Measurements from ENCODE around the gene PDIA5. TPM values are rescaled to one million over a fixed set of nuclear protein-coding genes. Genes with fewer than 3 reads are reported as not detected.
A peak's percentile ranks its signal among the peaks of the same experiment; 100 is the strongest.

PDIA5 gene
- total and polyA plus RNA-seq, 9 donors: 11.2 to 58.3 (median 24.3) TPM

DNA sequence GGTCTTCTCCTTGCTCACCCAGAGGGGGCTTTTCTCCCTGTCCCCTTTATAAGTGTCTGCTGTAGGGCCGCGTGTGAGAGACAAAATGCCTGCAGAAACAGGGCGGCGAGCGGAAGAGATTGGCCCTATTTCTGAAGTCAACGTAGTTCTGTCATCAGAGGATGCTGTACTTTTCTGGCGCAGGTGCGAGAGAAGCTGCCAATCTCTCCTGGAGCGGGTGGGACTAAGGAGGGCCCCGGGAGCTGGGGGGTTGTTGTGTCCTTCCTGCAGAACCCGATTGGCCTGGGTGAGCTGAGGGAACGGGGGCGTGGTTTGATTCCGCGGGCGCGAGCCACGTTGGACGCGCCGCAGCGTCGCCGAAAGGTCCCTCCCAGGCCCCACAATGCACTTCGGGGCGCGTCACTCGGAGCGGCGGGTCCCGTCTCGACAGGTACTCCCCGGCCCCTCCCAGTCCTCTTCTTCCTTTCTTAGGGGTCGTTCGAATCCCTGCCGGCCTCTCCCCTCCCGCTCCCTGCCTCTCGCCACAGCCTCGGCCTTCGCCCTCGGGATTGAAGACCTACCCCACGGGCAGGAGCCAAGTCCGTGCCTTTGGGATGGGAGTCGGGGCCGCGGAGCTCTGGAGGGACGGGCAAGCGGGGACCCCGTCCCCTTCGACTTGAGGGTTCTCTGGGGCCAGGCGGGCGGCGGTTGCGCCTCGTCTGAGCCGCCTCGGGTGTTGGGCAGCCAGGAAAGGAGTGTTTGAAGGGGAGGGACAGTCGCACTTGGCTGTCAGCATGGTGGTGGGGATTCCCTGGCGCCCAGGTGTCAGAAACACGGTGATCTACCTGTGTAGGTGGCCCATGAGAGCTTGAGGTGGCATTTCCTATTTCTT is 135.0 kb downstream of the PDIA5 start, which contains the start of gene SEC22A:
TSS of gene SEC22A (plus strand) at position 387 of the 871 bp plus-strand sequence. CDS start 7,275 bp downstream, outside the sequence.
- DNase-seq: peak; percentile 89 to 95 (median 92)
- intact Hi-C loops (cut with DNase I): no loop called here
- H3K27me3 ChIP-seq: no peaks in the 10 kb centered on the region
- peak within 1 kb of the TSS; percentile 81 for H3K4me3 ChIP-seq
- H3K9me3 ChIP-seq: no peaks in the 10 kb centered on the region
- TF ChIP-seq POLR2A (IDR thresholded peaks at IDR 0.05): peak; percentile 75
- TF ChIP-seq EP300 (IDR thresholded peaks at IDR 0.05): no peak
- peak within 1 kb of the TSS; percentile 83 to 85 for H3K27ac ChIP-seq
- 0% methylated on average over 54 to 60 of the region's 60 CpGs for WGBS, 3 donors
- no peaks in the 10 kb centered on the region for H3K4me1 ChIP-seq (ENCODE audit: insufficient read depth)
- no peaks in the 10 kb centered on the region for H3K36me3 ChIP-seq

DNA sequence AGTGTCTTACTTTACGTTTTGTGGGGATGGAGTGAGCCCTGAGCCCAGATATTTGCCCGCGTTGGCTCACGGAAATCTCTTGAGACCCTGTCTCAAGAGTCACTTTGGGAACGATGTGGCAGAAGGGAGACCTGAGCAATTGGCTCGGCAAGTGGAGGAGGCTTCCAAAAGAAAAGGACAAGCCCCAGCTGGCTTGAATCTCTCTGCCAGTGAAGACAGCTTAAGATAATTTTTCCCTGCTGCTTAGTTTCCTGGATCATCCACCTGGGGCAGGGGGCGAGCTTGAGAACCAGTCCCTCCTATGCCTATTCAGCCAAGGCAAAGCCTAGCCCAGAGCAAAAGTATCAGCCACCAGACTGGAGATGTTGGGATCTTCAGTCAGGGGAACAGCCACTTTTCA is 135.6 kb downstream of the PDIA5 start:
- H3K27me3 ChIP-seq: no peaks in the 10 kb centered on the region
- intact Hi-C loops (cut with DNase I): no loop called here
- peak overlapping the region; percentile 83 to 85 for H3K27ac ChIP-seq
- 0 to 2% (median 1%) methylated on average over 7 of the region's 7 CpGs for WGBS, 3 donors
- TF ChIP-seq, protein P1, sequence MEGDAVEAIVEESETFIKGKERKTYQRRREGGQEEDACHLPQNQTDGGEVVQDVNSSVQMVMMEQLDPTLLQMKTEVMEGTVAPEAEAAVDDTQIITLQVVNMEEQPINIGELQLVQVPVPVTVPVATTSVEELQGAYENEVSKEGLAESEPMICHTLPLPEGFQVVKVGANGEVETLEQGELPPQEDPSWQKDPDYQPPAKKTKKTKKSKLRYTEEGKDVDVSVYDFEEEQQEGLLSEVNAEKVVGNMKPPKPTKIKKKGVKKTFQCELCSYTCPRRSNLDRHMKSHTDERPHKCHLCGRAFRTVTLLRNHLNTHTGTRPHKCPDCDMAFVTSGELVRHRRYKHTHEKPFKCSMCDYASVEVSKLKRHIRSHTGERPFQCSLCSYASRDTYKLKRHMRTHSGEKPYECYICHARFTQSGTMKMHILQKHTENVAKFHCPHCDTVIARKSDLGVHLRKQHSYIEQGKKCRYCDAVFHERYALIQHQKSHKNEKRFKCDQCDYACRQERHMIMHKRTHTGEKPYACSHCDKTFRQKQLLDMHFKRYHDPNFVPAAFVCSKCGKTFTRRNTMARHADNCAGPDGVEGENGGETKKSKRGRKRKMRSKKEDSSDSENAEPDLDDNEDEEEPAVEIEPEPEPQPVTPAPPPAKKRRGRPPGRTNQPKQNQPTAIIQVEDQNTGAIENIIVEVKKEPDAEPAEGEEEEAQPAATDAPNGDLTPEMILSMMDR (IDR thresholded peaks at IDR 0.05): no peak
- no peak for TF ChIP-seq EP300 (IDR thresholded peaks at IDR 0.05)
- no peak for TF ChIP-seq POLR2A (IDR thresholded peaks at IDR 0.05)
- no peaks in the 10 kb centered on the region for H3K36me3 ChIP-seq
- no peak for DNase-seq
- no peaks in the 10 kb centered on the region for H3K9me3 ChIP-seq
- H3K4me1 ChIP-seq (ENCODE audit: insufficient read depth): no peaks in the 10 kb centered on the region
- peak overlapping the region; percentile 81 for H3K4me3 ChIP-seq

Small RNA genes lying within 50 kb of the gene (microRNA-seq; reads per million reads assigned to microRNA genes)
- gene MIR7110: 0 reads per million in 3 donors

Other genes starting within 250 kb of the PDIA5 start
- 1 to 10 TPM in 3 of 7 donors, under 1 TPM in 4; 0.22 to 2.4 (median 0.36) TPM for gene SEMA5B, start 39.3 kb upstream of the PDIA5 start, total RNA-seq
- 1 to 10 TPM; 1.3 to 3.1 TPM for gene SEMA5B, start 39.3 kb upstream of the PDIA5 start, polyA plus RNA-seq
- gene SEC22A, start 134.9 kb downstream of the PDIA5 start, total RNA-seq: 10 to 100 TPM; 12.5 to 45.3 (median 19.9) TPM
- 10 to 100 TPM; 10.2 to 25.6 TPM for gene SEC22A, start 134.9 kb downstream of the PDIA5 start, polyA plus RNA-seq